ENCODE data around the gene FLOT2. TPM values are rescaled to one million over a fixed set of nuclear protein-coding genes. Genes with fewer than 3 reads are reported as not detected.

FLOT2 gene
- total and polyA plus RNA-seq, 10 of the 15 experiments (the other 5 are each of a cell fraction or from before 2014, with no cell fraction given), result 56.8 to 302 (median 149) TPM

- Histone ChIP-seq H3K9ac (ENCODE audit: control insufficient read depth, insufficient read depth, low read length) (no peak overlapping the region), H4K20me1 (ENCODE audit: control insufficient read depth, insufficient read depth) (no peaks in the 10 kb centered on the region; the same call in 1 of the 2 replicates), H2AFZ (ENCODE audit: control insufficient read depth, low read depth, low read length) (no peak overlapping the region), H3K4me3 (no peak overlapping the region), H3K4me1 (ENCODE audit: control insufficient read depth, insufficient read depth, low read length) (peaks cover 26% of the 10 kb centered on the region), H3K27me3 (replicated peaks in 1 of 2; ENCODE audit: control insufficient read depth in 2 of 2, insufficient read depth in 2 of 2, low read length in 1 of 2) (no peaks in the 10 kb centered on the region), H3K4me2 (ENCODE audit: control insufficient read depth, insufficient read depth) (no peak overlapping the region), H3K27ac (ENCODE audit: control insufficient read depth, insufficient read depth) (no peak overlapping the region), H3K9me3 (replicated peaks; ENCODE audit: control insufficient read depth, insufficient read depth, low read length) (no peaks in the 10 kb centered on the region), H3K36me3 (ENCODE audit: control insufficient read depth in 2 of 2, insufficient read depth in 2 of 2, low read length in 1 of 2) (peaks cover 9 to 21% of the 10 kb centered on the region in 2 experiments; a peak in 3 of 4 replicates), H3K79me2 (ENCODE audit: control insufficient read depth, insufficient read depth, low read length) (no peaks in the 10 kb centered on the region)
- no TSS peak for BruUV-seq (replicated peaks)
- TF ChIP-seq RELA (IDR thresholded peaks at IDR 0.05; ENCODE audit: borderline replicate concordance, partially characterized antibody) (no peak), MTA2 (IDR thresholded peaks at IDR 0.05; ENCODE audit: low read depth) (no peak), PRDM15 (CRISPR knock-in tag; IDR thresholded peaks at IDR 0.05) (no peak), GATAD2B (conservative IDR thresholded peaks at IDR 0.05; ENCODE audit: low read depth) (no peak), CBFB (IDR thresholded peaks at IDR 0.05; ENCODE audit: low read depth) (no peak), ZBTB33 (IDR thresholded peaks at IDR 0.05) (no peak), POU2F2 (IDR thresholded peaks at IDR 0.05; ENCODE audit: borderline replicate concordance, low read depth, low read length) (no peak), REST (IDR thresholded peaks at IDR 0.05; ENCODE audit: low read depth, low read length) (no peak)
- in situ Hi-C loops (cut with MboI), result loop anchor here (25.0 kb wide), 1 partner anchor 1399 kb away; no protein-coding TSS in a partner anchor
- SMC1A ChIA-PET (ENCODE audit: uncharacterized antibody, unreplicated experiment), result no interaction called here
- DNase-seq (ENCODE audit: low read depth, low spot score) (no peak), ATAC-seq (no peak), FAIRE-seq (no peak)
- CTCF ChIA-PET, result interaction anchor here (0.8 to 1.3 kb wide), 2 partner anchors 15 to 16 kb away, joined by 5 to 6 read pairs; no protein-coding TSS in a partner anchor
- POLR2A ChIA-PET, result no interaction called here
- RAD21 ChIA-PET (ENCODE audit: unreplicated experiment), result interaction anchor here (0.8 kb wide), 1 partner anchor 15 kb away, joined by 3 read pairs; no protein-coding TSS in a partner anchor
- intact Hi-C loops (cut with micrococcal nuclease; ENCODE audit: unreplicated experiment), result no loop called here
- 75% methylated on average over 10 of the region's 10 CpGs for WGBS (ENCODE audit: insufficient coverage, insufficient replicate concordance, low lambda C conversion rate, missing lambda C conversion rate)
These were observed 11.6 kb downstream of the FLOT2 start for GRCh38 chr17:28885951-28886350.

Measured in GM12878 (cell line).